HT-29 (cell line): ENCODE measurements around the gene SLC35E1. TPM values are rescaled to one million over a fixed set of nuclear protein-coding genes. Genes with fewer than 3 reads are reported as not detected.
"Not testable (repeated sequence)": the region's sequence is repeated elsewhere in the genome, so short reads cannot be mapped to it uniquely, and the experiment has no call there.

Experiments used
- DNase-seq: peaks from one replicate; pipeline ENCODE4 v3.0.0-alpha.2; 2015; ENCODE audit warnings: low spot score
- total RNA-seq: library from RNA; depleted of rRNA; stranded (reverse); fragments of >200 nt; shearing (Covaris generic); gene quantifications from 2 replicates; pipeline ENCODE4 v1.2.3, GENCODE V29; 2014

Gene SLC35E1
- total RNA-seq, 1 experiment from 2014 or later, result 23.4 TPM

- no peak for DNase-seq
Measured at GRCh38 chr19:16522559-16523377, 49.4 kb downstream of the SLC35E1 start.

GRCh38 chr19:16521715-16522289 is 50.4 kb downstream of the SLC35E1 start:
- DNase-seq, result no peak

GRCh38 chr19:16520986-16521624 is 51.1 kb downstream of the SLC35E1 start:
- DNase-seq, result no peak

DNA sequence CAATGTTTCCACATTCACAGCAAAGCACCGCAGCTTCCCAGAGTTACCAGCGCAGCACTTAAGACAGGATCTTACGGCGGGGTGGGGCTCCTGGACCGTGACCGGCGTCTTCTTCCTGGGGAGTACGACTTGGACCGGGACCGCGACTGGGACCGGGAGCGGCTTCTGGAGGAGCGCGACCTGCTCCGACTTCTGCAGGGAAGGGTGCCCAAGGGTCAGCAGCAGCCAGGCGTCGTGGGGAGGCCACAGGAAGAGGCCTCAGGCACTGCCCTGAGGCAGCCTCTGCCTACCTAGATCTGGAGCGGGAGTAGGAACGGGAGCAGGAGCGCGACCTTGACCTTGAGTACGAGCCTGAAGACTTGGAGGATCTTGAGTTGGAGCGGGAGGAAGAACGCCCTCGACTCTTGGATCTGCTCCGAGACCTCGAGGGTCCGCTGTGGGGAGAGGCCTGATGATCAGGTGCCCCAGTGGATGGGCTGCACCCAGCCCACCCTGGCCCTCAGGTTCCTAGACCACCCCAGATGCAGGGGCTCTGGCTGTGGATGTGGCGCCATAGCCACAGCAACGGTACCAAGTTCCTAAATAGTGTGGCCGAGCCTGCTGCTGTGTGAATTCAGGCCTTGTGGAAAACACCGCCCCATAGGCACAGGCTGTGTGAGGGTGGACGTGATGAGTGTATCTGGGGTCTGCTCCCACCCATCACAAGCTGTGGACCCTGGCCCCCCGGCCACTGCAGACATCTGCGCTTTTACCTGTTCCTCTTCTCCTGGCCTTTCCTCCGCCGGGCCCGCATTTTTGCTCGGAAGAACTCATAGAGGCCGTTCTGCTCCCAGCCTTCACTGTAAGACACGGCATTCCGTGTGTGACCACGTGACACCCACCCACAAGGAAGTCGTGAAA is 51.9 kb downstream of the SLC35E1 start:
- no peak for DNase-seq

- no peak for DNase-seq
Measured at GRCh38 chr19:16519230-16519687, 53.0 kb downstream of the SLC35E1 start.

DNA sequence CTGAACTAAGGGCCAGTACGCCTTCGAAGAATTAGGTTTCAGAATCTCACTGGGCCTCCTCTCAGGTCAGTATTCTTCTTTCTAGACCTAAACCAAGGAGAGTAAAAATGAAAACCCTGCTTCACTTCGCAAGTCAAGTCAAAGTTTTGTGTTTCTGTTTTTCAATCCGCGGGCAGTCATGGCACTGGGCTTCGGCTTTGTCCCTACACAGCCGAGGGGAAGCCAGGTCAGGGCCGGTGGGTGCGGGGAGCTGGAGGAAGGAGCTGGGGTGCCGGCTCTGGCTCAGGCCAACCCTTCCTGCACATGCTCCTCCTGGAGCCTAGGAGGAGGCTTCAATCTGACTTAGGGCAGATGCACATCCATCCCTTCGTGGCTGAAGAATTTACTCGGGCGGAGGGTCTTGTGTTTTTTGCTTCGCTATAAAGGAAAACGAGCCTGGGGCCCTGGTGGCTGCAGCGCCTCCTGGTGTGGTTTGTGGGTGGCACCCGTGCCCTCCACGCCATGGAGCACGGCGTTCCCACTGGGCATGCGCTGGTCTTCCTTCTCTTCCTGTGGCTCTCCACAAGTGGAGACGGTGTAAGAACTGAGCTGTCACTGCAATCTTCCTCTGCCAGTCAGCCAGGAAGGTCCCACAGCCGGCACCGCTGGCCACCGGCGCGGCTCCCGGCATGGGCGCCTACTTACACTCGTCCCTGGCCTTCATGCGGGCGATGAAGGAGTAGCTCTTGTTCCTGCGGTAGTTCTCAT is 53.6 kb downstream of the SLC35E1 start:
- no peak for DNase-seq

- no peak for DNase-seq
Measured at GRCh38 chr19:16518061-16518460, 54.2 kb downstream of the SLC35E1 start.

DNA sequence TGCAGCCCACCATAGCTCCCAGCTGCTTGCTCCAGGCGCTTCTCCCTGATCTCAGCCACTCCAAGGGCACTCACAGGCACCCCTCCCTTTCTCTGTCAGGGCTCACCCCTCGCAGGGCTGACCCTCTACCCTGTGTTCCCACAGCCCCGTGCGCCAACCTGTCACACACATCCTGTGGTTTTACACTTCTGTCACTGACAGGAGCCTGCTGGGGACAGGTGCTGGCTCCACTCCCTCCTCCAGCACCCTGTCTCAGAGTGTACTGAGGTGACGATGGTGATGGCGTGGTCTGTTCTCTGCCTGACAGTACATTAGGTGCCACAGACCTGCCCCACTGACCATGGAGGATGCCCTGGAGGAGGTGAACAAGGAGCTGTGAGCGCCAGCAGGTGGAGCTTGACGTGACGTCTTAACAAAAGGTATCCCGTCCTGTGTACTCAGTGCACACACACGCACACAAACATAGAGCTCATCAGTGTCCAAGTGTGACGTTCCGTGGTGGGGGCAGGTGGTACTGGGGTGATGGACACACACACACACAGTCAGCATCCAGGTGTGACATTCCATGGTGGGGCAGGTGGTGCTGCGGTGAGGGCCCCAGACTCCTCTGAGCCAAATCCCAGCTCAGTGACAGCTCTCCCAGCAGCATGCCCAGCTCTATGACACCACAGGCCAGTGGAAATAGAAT is 55.1 kb downstream of the SLC35E1 start:
- DNase-seq, result no peak

- no peak for DNase-seq
Measured at GRCh38 chr19:16516381-16516780, 55.8 kb downstream of the SLC35E1 start.

- no peak for DNase-seq
Measured at GRCh38 chr19:16514383-16515019, 57.7 kb downstream of the SLC35E1 start.

DNA sequence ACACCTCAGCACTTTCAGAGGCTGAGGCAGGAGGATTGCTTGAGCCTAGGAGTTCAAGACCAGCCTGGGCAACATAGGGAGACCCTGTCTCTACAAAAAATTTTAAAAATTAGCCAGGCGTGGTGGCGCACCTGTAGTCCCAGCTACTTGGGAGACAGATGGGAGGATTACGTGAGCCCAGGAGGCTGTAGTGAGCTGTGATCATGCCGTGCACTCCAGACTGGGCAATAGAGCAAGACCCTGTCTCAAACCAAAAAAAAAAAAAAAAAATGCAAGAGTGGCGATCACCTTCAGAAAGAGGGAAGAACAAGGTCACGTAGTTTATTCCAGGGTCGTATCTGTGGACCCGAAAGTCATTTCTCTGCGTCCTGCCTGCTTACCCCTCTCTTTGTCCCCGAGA is 59.6 kb downstream of the SLC35E1 start:
- not testable (repeated sequence) for DNase-seq

GRCh38 chr19:16509141-16510061 is 62.8 kb downstream of the SLC35E1 start:
- no peak for DNase-seq

- DNase-seq, result no peak
Measured at GRCh38 chr19:16508546-16508945, 63.7 kb downstream of the SLC35E1 start.

DNA sequence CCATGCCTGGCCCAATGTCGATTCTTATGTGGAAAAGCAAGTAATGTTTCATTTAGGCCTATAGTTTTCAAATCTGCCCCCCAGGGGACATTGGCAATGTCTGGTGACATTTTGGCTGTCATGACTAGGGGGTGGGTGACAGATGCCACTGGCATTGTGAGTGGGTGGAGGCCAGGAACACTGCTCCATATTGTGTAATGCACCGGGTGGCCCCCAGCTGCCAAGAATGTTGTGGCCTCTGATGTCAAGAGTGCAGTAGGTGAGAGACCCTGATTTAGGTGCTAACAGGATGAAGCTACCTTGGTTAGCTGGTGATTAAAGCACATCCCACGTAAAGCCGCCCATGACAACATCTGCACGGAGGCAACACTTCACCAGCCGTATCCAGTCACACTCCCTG is 65.3 kb downstream of the SLC35E1 start:
- no peak for DNase-seq

GRCh38 chr19:16506161-16506560 is 66.1 kb downstream of the SLC35E1 start:
- DNase-seq, result not testable (repeated sequence)

DNA sequence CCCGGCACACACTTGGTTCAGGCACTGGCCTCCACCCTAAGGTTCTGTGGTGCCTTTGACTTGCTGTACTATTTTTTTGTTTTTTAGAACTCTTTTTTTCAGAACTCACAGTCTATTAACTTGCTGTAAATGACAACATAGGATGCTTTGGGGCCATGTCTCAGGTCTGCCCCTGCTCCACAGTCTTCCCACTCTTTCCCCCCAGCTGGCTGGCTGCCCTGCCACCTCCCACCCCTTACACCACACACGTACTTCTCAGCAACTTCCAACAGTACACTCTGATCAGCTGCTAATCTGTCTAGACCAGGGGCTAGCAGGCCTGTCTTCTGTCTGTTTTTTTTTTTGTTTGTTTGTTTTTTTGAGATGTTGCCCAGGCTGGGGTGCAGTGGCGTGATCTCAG is 67.9 kb downstream of the SLC35E1 start:
- DNase-seq, result no peak
